ENCODE results near the gene CNN2. TPM values are rescaled to one million over a fixed set of nuclear protein-coding genes. Genes with fewer than 3 reads are reported as not detected.

Gene CNN2
- total RNA-seq, 6 experiments from 2014 or later, result 483 to 579 (median 507) TPM

DNA sequence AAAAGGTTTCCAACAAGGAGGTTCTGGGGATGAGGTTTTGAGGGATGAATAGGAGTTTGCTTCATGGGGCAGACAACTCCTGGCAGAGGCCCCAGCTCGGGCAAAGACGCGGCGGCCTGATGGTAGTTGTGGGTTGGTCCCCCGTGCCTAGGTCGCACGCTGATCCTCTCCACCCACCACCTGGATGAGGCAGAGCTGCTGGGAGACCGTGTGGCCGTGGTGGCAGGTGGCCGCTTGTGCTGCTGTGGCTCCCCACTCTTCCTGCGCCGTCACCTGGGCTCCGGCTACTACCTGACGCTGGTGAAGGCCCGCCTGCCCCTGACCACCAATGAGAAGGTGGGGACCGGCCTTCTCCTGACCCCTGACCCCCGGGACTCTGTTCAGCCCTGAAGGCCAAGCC, 25.4 kb downstream of the CNN2 start:
- no peaks in the 10 kb centered on the region for H3K4me1 Mint-ChIP-seq (ENCODE audit: low read depth)
- no peak overlapping the region for H3K27ac Mint-ChIP-seq
- H3K27me3 Mint-ChIP-seq (ENCODE audit: insufficient read depth), result peaks cover 3% of the 10 kb centered on the region
- H3K9me3 Mint-ChIP-seq, result peaks cover 8% of the 10 kb centered on the region; the same call in 1 of the 2 replicates
- H3K36me3 Mint-ChIP-seq (ENCODE audit: low read depth), result peaks cover 5% of the 10 kb centered on the region; the same call in 1 of the 2 replicates
- no peak for DNase-seq
- TF ChIP-seq, protein P1, sequence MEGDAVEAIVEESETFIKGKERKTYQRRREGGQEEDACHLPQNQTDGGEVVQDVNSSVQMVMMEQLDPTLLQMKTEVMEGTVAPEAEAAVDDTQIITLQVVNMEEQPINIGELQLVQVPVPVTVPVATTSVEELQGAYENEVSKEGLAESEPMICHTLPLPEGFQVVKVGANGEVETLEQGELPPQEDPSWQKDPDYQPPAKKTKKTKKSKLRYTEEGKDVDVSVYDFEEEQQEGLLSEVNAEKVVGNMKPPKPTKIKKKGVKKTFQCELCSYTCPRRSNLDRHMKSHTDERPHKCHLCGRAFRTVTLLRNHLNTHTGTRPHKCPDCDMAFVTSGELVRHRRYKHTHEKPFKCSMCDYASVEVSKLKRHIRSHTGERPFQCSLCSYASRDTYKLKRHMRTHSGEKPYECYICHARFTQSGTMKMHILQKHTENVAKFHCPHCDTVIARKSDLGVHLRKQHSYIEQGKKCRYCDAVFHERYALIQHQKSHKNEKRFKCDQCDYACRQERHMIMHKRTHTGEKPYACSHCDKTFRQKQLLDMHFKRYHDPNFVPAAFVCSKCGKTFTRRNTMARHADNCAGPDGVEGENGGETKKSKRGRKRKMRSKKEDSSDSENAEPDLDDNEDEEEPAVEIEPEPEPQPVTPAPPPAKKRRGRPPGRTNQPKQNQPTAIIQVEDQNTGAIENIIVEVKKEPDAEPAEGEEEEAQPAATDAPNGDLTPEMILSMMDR (IDR thresholded peaks at IDR 0.05), result no peak
- no peak overlapping the region for H3K4me3 Mint-ChIP-seq

DNA sequence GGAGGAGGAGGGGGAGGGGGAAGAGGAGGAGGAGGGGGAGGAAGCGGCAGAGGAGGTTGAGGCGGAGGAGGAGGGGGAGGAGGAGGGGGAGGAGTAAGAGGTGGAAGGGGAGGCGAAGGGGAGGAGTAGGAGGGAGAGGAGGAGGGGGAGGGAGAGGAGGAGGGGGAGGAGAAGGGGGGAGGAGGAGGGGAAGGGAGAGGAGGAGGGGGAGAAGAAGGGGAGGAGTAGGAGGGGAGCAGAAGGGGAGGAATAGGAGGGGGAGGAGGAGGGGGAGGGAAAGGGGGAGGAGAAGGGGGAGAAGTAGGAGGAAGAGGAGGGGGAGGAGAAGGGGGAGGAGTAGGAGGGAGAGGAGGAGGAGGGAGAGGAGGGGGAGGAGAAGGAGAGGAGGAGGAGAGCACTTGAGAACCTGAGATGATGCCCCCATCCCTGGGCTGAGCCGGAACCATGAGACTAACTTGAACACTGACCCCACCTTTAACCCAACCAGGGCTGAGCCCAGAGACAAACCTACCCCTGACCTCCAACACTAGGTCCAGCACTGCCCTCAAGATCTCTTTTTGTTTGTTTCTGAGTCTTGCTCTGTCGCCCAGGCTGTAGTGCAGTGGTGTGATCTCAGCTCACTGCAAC, 26.1 kb downstream of the CNN2 start:
- Mint-ChIP-seq H3K9me3 (peaks cover 15% of the 10 kb centered on the region; the same call in 1 of the 2 replicates), H3K36me3 (ENCODE audit: low read depth) (peaks cover 9% of the 10 kb centered on the region; the same call in 1 of the 2 replicates), H3K27me3 (ENCODE audit: insufficient read depth) (peaks cover 3% of the 10 kb centered on the region), H3K4me1 (ENCODE audit: low read depth) (no peaks in the 10 kb centered on the region), H3K4me3 (no peak overlapping the region), H3K27ac (no peak overlapping the region)
- TF ChIP-seq, protein P1 (IDR thresholded peaks at IDR 0.05), result no peak
- no peak for DNase-seq

DNA sequence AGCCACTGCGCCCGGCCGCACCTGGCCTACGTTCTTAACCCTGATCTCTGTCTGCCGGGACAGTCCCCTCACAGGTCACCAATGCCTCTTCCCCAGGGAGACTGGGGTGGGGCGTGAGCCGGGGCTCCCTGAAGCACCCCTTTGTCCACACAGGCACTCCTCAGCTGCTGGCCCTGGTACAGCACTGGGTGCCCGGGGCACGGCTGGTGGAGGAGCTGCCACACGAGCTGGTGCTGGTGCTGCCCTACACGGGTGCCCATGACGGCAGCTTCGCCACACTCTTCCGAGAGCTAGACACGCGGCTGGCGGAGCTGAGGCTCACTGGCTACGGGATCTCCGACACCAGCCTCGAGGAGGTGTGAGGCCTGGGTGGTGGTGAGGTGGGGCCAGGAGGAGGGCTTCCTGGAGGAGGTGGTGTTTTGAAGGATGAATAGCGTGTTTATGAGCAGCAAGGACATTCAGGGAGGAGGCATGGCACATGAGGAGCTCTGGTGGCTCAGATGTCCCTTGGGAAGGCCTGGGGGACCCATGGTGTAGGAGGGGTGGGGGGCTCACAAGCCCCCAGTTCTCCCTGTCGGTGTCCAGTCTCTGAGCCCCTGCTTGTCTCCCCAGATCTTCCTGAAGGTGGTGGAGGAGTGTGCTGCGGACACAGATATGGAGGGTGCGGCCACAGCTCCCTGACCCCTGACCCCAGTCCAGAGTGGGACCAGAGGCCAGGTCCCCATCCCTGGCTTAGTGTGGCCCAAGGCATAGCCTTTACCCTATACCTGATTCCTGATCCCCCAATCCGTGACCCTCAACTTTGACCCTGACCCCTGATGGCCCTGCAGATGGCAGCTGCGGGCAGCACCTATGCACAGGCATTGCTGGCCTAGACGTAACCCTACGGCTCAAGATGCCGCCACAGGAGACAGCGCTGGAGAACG, 27.0 kb downstream of the CNN2 start:
- Mint-ChIP-seq H3K36me3 (ENCODE audit: low read depth) (peaks cover 12% of the 10 kb centered on the region; the same call in 1 of the 2 replicates), H3K4me1 (ENCODE audit: low read depth) (no peaks in the 10 kb centered on the region), H3K9me3 (peaks cover 24% of the 10 kb centered on the region; the same call in 1 of the 2 replicates), H3K27me3 (ENCODE audit: insufficient read depth) (peaks cover 3% of the 10 kb centered on the region), H3K27ac (no peak overlapping the region), H3K4me3 (no peak overlapping the region)
- TF ChIP-seq, protein P1 (IDR thresholded peaks at IDR 0.05), result no peak
- no peak for DNase-seq

DNA sequence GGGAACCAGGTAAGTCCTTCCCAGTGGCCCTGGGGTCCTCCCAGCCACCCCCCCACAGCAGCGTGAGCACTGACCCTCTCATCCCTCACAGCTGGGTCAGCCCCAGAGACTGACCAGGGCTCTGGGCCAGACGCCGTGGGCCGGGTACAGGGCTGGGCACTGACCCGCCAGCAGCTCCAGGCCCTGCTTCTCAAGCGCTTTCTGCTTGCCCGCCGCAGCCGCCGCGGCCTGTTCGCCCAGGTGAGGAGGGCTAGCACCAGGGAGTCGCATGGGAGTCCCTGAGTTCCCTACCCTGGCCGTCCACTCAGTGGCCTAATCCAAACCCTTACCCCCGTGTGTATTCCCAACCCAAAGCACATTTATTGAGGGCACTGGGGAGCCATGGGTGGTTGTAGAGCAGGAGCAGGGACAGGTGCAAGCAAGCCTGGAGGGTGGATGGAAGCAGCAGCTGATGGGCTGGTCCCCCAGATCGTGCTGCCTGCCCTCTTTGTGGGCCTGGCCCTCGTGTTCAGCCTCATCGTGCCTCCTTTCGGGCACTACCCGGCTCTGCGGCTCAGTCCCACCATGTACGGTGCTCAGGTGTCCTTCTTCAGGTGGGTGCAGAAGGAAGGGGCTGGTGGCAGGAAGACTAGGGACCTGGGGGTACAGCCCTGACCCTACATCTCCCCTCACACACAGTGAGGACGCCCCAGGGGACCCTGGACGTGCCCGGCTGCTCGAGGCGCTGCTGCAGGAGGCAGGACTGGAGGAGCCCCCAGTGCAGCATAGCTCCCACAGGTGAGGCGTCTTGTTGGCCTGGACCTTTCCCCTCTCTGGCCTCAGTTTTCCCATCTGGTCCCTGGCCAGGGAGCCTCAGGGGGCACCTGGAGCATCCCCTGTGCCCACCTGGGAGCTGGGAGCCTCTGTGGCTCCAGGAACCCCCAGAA, 28.0 kb downstream of the CNN2 start:
- peaks cover 26% of the 10 kb centered on the region; the same call in 1 of the 2 replicates for H3K9me3 Mint-ChIP-seq
- TF ChIP-seq, protein P1 (IDR thresholded peaks at IDR 0.05), result no peak
- H3K36me3 Mint-ChIP-seq (ENCODE audit: low read depth), result peaks cover 12% of the 10 kb centered on the region; the same call in 1 of the 2 replicates
- no peak overlapping the region for H3K27ac Mint-ChIP-seq
- H3K4me1 Mint-ChIP-seq (ENCODE audit: low read depth), result no peaks in the 10 kb centered on the region
- peaks cover 3% of the 10 kb centered on the region for H3K27me3 Mint-ChIP-seq (ENCODE audit: insufficient read depth)
- H3K4me3 Mint-ChIP-seq, result no peak overlapping the region
- DNase-seq, result no peak

DNA sequence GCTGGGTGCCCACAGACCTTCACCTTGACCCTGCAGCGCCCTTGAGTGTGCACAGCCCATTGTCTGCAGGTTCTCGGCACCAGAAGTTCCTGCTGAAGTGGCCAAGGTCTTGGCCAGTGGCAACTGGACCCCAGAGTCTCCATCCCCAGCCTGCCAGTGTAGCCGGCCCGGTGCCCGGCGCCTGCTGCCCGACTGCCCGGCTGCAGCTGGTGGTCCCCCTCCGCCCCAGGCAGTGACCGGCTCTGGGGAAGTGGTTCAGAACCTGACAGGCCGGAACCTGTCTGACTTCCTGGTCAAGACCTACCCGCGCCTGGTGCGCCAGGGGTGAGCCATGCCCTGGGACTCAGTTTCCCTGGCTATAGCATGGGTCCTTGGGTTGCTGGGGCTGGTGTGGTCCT, 28.6 kb downstream of the CNN2 start:
- peaks cover 12% of the 10 kb centered on the region; the same call in 1 of the 2 replicates for H3K36me3 Mint-ChIP-seq (ENCODE audit: low read depth)
- peaks cover 26% of the 10 kb centered on the region; the same call in 1 of the 2 replicates for H3K9me3 Mint-ChIP-seq
- TF ChIP-seq, protein P1 (IDR thresholded peaks at IDR 0.05), result no peak
- H3K27me3 Mint-ChIP-seq (ENCODE audit: insufficient read depth), result peaks cover 3% of the 10 kb centered on the region
- DNase-seq, result no peak
- no peak overlapping the region for H3K4me3 Mint-ChIP-seq
- no peaks in the 10 kb centered on the region for H3K4me1 Mint-ChIP-seq (ENCODE audit: low read depth)
- no peak overlapping the region for H3K27ac Mint-ChIP-seq
